ENCODE measurements around the gene ZNF555.

DNA sequence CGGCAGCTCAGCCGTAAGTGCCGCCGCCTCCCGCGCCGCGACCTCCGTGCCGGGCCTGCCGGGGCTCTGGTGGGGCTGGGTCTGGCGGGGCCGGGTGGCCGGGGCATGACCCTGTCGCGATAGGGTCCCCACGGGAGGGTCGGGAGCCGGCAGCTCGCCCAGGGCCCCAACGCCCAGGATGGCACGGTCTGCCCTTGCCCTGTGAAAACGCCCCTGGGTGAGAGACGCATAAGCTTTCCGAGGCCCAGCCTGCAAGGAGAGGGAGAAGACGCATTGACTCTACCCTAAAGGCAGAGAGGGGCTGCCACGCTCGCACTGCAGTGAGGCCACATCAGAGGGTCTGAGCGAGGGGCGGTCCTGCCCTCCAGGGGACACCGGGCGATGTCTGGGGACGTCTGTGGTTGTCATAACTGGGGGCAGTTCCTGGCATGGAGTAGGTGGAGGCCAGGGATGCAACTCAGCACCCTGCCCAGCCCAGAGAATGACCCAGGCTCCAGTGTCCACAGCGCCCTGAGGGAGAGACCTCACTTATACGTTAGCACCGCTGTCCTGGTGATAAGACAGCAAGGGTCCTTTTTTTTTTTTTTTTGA, 21.1 kb upstream of the ZNF555 start:
- TF ChIP-seq, protein P1, sequence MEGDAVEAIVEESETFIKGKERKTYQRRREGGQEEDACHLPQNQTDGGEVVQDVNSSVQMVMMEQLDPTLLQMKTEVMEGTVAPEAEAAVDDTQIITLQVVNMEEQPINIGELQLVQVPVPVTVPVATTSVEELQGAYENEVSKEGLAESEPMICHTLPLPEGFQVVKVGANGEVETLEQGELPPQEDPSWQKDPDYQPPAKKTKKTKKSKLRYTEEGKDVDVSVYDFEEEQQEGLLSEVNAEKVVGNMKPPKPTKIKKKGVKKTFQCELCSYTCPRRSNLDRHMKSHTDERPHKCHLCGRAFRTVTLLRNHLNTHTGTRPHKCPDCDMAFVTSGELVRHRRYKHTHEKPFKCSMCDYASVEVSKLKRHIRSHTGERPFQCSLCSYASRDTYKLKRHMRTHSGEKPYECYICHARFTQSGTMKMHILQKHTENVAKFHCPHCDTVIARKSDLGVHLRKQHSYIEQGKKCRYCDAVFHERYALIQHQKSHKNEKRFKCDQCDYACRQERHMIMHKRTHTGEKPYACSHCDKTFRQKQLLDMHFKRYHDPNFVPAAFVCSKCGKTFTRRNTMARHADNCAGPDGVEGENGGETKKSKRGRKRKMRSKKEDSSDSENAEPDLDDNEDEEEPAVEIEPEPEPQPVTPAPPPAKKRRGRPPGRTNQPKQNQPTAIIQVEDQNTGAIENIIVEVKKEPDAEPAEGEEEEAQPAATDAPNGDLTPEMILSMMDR (IDR thresholded peaks at IDR 0.05; ENCODE audit: borderline replicate concordance, extremely low read depth, low read length, poor library complexity, severe bottlenecking) = no peak
- no peak for TF ChIP-seq EZH2 (IDR thresholded peaks at IDR 0.05; ENCODE audit: borderline replicate concordance, low read depth, low read length, severe bottlenecking)

Measured in DND-41 (cell line).